NB4 (cell line): ENCODE data around the gene ST6GALNAC2.
"Not testable (repeated sequence)": the region's sequence is repeated elsewhere in the genome, so short reads cannot be mapped to it uniquely, and the experiment has no call there.

Experiments used
- DNase-seq: peaks from one replicate; pipeline ENCODE4 v3.0.0; 2010; ENCODE audit warnings: low read depth
- H3K4me3 ChIP-seq: one replicate; pipeline ENCODE4 v1.5.1; 2011; ENCODE audit warnings: mild to moderate bottlenecking, low read depth, low read length, moderate library complexity
- MYC ChIP-seq: IDR thresholded peaks from 2 replicates; pipeline ENCODE4 v1.6.1; 2011; ENCODE audit warnings: low read depth, low read length
- POLR2A ChIP-seq: IDR thresholded peaks from 2 replicates; pipeline ENCODE4 v1.6.1; 2011; ENCODE audit warnings: mild to moderate bottlenecking; ENCODE audit not compliant: insufficient read length; ENCODE audit errors: extremely low read depth
- TF ChIP-seq, protein P1 (sequence below): IDR thresholded peaks from 2 replicates; pipeline ENCODE4 v1.6.1; 2011; ENCODE audit warnings: low read depth, low read length
- TF ChIP-seq, protein P2 (sequence below): IDR thresholded peaks from one replicate; pipeline ENCODE4 v1.5.1; 2012; ENCODE audit warnings: low read depth, low read length

Gene ST6GALNAC2

DNA sequence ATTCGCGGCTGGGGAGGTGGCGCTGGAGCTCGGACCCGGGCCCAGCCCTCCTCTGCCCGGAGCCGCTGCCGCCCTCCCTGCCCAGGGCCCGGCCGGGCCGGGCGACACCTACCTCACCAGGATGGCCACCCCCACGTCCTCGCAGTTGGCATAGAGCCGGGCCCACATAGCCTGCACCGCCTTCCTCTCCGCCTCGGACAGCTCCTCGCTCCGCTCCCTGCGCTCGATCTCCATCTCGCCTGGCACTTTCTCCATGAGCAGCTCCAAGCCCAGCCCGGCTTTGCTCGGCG, 48.4 kb downstream of the ST6GALNAC2 start:
- no peak for DNase-seq
- TF ChIP-seq MYC (no peak), POLR2A (no peak)
- TF ChIP-seq, protein P1, sequence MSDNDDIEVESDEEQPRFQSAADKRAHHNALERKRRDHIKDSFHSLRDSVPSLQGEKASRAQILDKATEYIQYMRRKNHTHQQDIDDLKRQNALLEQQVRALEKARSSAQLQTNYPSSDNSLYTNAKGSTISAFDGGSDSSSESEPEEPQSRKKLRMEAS: no peak
- TF ChIP-seq, protein P2, sequence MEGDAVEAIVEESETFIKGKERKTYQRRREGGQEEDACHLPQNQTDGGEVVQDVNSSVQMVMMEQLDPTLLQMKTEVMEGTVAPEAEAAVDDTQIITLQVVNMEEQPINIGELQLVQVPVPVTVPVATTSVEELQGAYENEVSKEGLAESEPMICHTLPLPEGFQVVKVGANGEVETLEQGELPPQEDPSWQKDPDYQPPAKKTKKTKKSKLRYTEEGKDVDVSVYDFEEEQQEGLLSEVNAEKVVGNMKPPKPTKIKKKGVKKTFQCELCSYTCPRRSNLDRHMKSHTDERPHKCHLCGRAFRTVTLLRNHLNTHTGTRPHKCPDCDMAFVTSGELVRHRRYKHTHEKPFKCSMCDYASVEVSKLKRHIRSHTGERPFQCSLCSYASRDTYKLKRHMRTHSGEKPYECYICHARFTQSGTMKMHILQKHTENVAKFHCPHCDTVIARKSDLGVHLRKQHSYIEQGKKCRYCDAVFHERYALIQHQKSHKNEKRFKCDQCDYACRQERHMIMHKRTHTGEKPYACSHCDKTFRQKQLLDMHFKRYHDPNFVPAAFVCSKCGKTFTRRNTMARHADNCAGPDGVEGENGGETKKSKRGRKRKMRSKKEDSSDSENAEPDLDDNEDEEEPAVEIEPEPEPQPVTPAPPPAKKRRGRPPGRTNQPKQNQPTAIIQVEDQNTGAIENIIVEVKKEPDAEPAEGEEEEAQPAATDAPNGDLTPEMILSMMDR: no peak
- H3K4me3 ChIP-seq: no peak overlapping the region

DNA sequence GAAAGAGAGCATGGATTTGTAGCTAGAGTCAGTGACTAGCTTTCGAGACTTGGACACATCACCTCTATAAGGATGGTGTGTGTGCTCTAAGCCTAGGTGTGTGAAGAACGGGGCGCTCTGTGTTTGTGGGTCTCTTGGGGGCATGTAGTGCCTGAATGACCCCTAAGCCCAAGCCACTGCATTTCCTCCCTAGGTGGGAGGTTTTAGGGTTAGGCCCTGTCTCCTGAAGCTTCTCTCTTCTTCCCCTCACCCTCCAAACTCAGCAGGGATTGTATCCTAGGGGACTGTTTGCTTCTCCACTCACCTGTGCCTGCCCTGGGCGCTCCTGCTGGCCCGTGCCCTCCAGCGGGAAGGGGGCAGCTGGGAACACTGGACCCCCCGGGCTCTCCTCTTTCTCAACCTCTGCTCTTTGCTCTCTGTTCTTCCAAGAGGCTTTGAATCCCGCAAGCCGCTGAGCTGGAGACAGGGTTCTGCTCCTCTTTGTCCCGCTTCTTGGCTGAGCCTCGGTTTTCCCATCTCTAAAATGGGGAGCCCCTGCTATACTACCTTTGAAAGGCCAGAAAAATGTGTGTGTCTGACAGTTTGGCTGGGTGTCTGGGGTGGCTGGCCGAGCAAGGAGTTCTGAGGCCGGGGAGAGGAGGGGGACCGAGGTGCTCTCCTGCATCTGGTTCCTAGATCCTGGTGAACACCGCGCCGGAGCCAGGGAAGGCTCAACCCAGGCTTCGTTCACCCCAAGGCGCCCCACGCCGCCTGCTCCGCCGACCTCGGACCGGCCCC, 49.0 kb downstream of the ST6GALNAC2 start:
- no peak overlapping the region for H3K4me3 ChIP-seq
- DNase-seq: no peak

GRCh38 chr17:76535788-76536510, 49.7 kb downstream of the ST6GALNAC2 start:
- no peak for DNase-seq
- TF ChIP-seq, protein P1: no peak
- TF ChIP-seq MYC: no peak
- TF ChIP-seq, protein P2: no peak
- no peak for TF ChIP-seq POLR2A
- no peak overlapping the region for H3K4me3 ChIP-seq

More for the DNA sequence above, 49.0 kb downstream of the ST6GALNAC2 start:
- TF ChIP-seq, protein P2: no peak

GRCh38 chr17:76534831-76535732, 50.6 kb downstream of the ST6GALNAC2 start:
- H3K4me3 ChIP-seq: no peak overlapping the region
- peak; percentile 68 for DNase-seq
- no peak for TF ChIP-seq POLR2A
- TF ChIP-seq, protein P2: no peak

DNA sequence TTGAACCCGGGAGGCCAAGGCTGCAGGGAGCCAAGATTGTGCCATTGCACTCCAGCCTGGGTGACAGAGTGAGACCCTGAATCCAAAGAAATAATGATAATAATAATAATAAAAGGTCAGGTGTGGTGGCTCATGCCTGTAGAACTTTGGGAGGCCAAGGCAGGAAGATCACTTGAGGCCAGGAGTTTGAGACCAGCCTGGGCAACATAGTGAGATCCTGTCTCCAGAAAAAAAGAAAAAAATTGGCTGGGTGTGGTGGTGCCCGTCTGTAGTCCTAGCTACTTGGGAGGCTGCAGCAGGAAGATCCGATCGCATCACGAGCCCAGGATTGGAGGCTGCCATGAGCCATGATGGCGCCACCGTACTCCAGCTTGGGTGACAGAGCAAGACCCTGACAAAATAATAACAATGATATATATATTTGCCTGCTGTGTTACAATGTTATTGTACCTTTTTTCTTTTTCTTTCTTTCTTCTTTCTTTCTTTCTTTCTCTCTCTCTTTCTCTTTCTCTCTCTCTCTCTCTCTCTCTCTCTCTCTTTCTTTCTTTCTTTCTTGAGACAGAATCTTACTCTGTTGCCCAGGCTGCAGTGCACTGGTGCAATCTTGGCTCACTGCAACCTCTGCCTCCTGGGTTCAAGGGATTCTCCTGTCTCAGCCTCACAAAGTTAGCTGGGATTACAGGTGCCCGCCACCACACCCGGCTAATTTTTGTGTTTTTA, 51.9 kb downstream of the ST6GALNAC2 start:
- not testable (repeated sequence) for DNase-seq, H3K4me3 ChIP-seq

GRCh38 chr17:76532072-76532651, 53.5 kb downstream of the ST6GALNAC2 start:
- no peak for DNase-seq
- TF ChIP-seq POLR2A: no peak
- no peak overlapping the region for H3K4me3 ChIP-seq
